Trophoblast cell (in vitro differentiated cells and primary cell): Measurements from ENCODE around the gene CISD3.

ENCODE experiments used
- DNase-seq, 2 donors: peaks; one replicate each; pipeline ENCODE4 v3.0.0-alpha.2; 2016
- H2AFZ ChIP-seq: 2 replicates; pipeline ENCODE4 v1.6.1; 2013; ENCODE audit warnings: low read length, moderate library complexity, mild to moderate bottlenecking; ENCODE audit not compliant: insufficient read depth, poor library complexity
- H2AK5ac ChIP-seq: 2 replicates; pipeline ENCODE4 v1.6.1; 2013; ENCODE audit warnings: mild to moderate bottlenecking, low read length
- H2BK120ac ChIP-seq: 2 replicates; pipeline ENCODE4 v1.6.1; 2013; ENCODE audit warnings: low read length, mild to moderate bottlenecking, moderate library complexity; ENCODE audit not compliant: insufficient read depth, poor library complexity
- H2BK12ac ChIP-seq: 2 replicates; pipeline ENCODE4 v1.6.1; 2013; ENCODE audit warnings: mild to moderate bottlenecking, low read length, moderate library complexity
- H2BK5ac ChIP-seq: 2 replicates; pipeline ENCODE4 v1.6.1; 2013; ENCODE audit warnings: low read length, low read depth, moderate library complexity, mild to moderate bottlenecking; ENCODE audit not compliant: poor library complexity
- H3K14ac ChIP-seq: 2 replicates; pipeline ENCODE4 v1.6.1; 2013; ENCODE audit warnings: mild to moderate bottlenecking, low read length
- H3K18ac ChIP-seq: 2 replicates; pipeline ENCODE4 v1.6.1; 2013; ENCODE audit warnings: mild to moderate bottlenecking, low read length
- H3K23ac ChIP-seq: 2 replicates; pipeline ENCODE4 v1.6.1; 2013; ENCODE audit warnings: low read length
- H3K27ac ChIP-seq: 2 replicates; pipeline ENCODE4 v1.5.1; 2013; ENCODE audit warnings: low read depth, mild to moderate bottlenecking, inconsistent platforms, low read length, moderate library complexity
- H3K27me3 ChIP-seq: 2 replicates; pipeline ENCODE4 v1.6.1; 2013; ENCODE audit warnings: inconsistent platforms, mild to moderate bottlenecking, low read length, moderate library complexity; ENCODE audit not compliant: insufficient read depth
- H3K36me3 ChIP-seq, 2 experiments: 1 replicate in 1 of 2; 2 replicates in 1 of 2; pipeline ENCODE4 v1.6.1; 2013; ENCODE audit warnings: low read length in 2 of 2, mild to moderate bottlenecking in 2 of 2, moderate library complexity in 1 of 2; ENCODE audit not compliant: insufficient read depth in 2 of 2, control insufficient read depth in 1 of 2
- H3K4ac ChIP-seq: 2 replicates; pipeline ENCODE4 v1.6.1; 2013; ENCODE audit warnings: low read depth, mild to moderate bottlenecking, low read length, moderate library complexity
- H3K4me1 ChIP-seq, 2 experiments: 1 replicate in 1 of 2; 2 replicates in 1 of 2; pipeline ENCODE4 v1.6.1; 2013; ENCODE audit warnings: low read length in 2 of 2, mild to moderate bottlenecking in 2 of 2, moderate library complexity in 1 of 2; ENCODE audit not compliant: insufficient read depth in 2 of 2, control insufficient read depth in 1 of 2
- H3K4me2 ChIP-seq: 2 replicates; pipeline ENCODE4 v1.6.1; 2013; ENCODE audit warnings: inconsistent platforms, mild to moderate bottlenecking, low read length, moderate library complexity
- H3K4me3 ChIP-seq: 2 replicates; pipeline ENCODE4 v1.5.1; 2013; ENCODE audit warnings: mild to moderate bottlenecking, low read depth, low read length, inconsistent platforms
- H3K79me1 ChIP-seq: one replicate; pipeline ENCODE4 v1.6.1; 2013; ENCODE audit warnings: low read length
- H3K79me2 ChIP-seq: 2 replicates; pipeline ENCODE4 v1.6.1; 2013; ENCODE audit warnings: low read length, mild to moderate bottlenecking; ENCODE audit not compliant: control insufficient read depth, insufficient read depth, poor library complexity
- H3K9ac ChIP-seq: 2 replicates; pipeline ENCODE4 v1.6.1; 2013; ENCODE audit warnings: mild to moderate bottlenecking, low read length
- H3K9me3 ChIP-seq: 2 replicates; pipeline ENCODE4 v1.6.1; 2013; ENCODE audit warnings: low read depth, mild to moderate bottlenecking, control low read depth, inconsistent platforms, low read length; ENCODE audit not compliant: insufficient read depth
- H4K12ac ChIP-seq: 2 replicates; pipeline ENCODE4 v1.6.1; 2013; ENCODE audit warnings: low read depth, mild to moderate bottlenecking, low read length, moderate library complexity
- H4K8ac ChIP-seq: 2 replicates; pipeline ENCODE4 v1.6.1; 2013; ENCODE audit warnings: low read depth, mild to moderate bottlenecking, low read length, moderate library complexity
- H4K91ac ChIP-seq: one replicate; pipeline ENCODE4 v1.6.1; 2013; ENCODE audit warnings: low read depth, mild to moderate bottlenecking, low read length, moderate library complexity
- WGBS: extraction: QIAGEN DNeasy Blood & Tissue Kit; methylation state at CpG from one replicate; pipeline ENCODE4 v1.1.7; 2013; ENCODE audit warnings: missing lambda C conversion rate; ENCODE audit not compliant: insufficient read length, insufficient coverage; ENCODE audit errors: extremely low coverage; 5-methylcytosine and 5-hydroxymethylcytosine counted together

CISD3 gene

DNA sequence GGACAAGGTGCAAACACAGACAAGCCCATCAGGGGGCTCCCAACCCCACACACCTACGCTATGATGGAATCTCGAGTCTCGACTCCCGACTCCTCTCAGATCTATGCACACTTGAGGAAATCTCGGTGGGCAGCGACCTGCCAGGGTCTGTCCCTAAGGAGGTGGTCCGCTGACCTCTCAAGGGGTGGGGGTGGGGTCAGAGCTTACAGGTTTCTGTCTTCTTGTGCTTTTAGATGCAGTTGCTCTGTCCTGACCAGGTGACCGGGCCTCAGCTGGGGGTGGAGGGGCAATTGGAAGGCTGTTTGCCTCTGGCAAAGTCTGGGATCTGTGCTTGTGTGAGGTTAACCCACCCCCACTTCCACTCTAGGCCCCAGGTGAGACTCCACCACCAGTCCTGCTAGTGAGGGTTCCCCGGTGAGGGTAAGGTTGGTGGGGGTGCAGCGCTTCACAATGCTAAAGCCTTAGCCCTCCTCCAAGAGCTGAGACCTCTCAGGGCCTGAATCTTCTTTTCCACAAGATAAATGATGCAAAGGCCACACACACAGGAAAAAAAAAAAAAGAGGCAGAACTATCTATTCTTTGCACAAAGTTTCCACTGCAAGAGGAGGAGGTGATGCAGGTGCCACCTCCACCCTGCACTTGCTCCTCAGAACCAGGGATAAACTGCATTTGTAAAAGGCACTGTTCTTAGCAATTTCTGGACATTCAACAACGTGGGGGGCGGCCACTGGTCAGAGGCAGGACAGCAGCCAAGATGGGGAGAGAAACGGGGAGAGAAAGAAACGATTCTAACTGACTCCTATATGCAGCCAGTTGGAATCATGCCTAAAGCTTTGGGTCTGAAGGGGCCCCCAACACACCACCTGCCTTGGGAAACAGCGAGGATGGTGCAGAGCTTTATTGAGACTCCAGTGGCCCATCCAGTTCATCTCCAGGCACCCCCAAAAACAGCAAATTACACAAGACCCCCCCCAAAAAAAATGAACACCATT is 4.1 kb downstream of the CISD3 start:
- no peak overlapping the region for H4K12ac ChIP-seq
- H3K4me1 ChIP-seq = peaks cover 0 to 9% of the 10 kb centered on the region in 2 experiments
- no peak overlapping the region for H2BK5ac ChIP-seq
- H2BK12ac ChIP-seq = no peak overlapping the region
- peak in 1 of 2 donors; percentile 18 for DNase-seq
- H3K79me1 ChIP-seq = peaks cover 8% of the 10 kb centered on the region
- no peak overlapping the region for H3K9ac ChIP-seq
- H3K23ac ChIP-seq = no peak overlapping the region
- H3K27ac ChIP-seq = no peak overlapping the region
- H3K9me3 ChIP-seq = no peaks in the 10 kb centered on the region
- no CpG with 5 or more reads among the region's 15 CpGs for WGBS
- no peak overlapping the region for H2AK5ac ChIP-seq
- no peak overlapping the region for H3K14ac ChIP-seq
- H3K4me3 ChIP-seq = no peak overlapping the region
- no peak overlapping the region for H3K18ac ChIP-seq
- H4K91ac ChIP-seq = no peak overlapping the region
- no peak overlapping the region for H3K4ac ChIP-seq
- H2BK120ac ChIP-seq = no peak overlapping the region
- H3K27me3 ChIP-seq = no peaks in the 10 kb centered on the region
- no peak overlapping the region for H2AFZ ChIP-seq
- H3K79me2 ChIP-seq = peaks cover 6% of the 10 kb centered on the region
- H4K8ac ChIP-seq = no peak overlapping the region
- H3K4me2 ChIP-seq = no peak overlapping the region
- peaks cover 52 to 55% of the 10 kb centered on the region in 2 experiments for H3K36me3 ChIP-seq

- no CpG with 5 or more reads among the region's 23 CpGs for WGBS
Observed at GRCh38 chr17:38735161-38735997, 5.2 kb downstream of the CISD3 start.

DNA sequence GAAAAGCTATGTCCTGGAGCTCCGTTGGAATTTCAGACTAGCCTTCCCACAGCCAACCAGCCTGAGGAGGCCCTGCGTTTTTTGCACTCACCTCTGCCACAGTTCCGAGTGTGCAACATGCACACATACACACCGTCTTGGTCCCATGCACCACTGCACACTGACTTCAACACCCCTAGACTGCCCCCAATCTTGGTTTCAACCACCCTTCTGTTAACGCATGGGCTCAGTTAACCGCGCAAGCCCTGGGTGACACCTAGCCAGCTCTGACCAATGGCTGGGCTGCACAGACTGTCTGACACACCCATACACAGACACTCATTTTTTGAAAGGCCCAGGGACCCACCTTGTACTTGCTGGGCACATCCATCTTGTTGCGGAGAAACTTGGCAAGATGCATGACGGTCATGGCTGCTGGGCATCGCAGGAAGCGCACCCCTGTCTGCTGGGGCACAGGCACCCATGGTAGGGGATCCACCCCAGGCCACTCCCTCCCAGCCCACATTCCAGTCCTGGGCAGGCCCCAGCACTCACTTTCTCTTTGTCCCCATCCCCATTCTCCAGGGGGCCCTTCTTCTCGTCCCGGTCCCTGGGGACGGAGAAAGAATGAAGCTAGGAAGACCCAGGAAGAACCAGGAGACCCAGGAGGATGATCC is 8.0 kb downstream of the CISD3 start:
- no CpG with 5 or more reads among the region's 14 CpGs for WGBS
- H3K4me1 ChIP-seq = no peaks in the 10 kb centered on the region
- H2BK120ac ChIP-seq = no peak overlapping the region
- H3K27me3 ChIP-seq = no peaks in the 10 kb centered on the region
- H3K9me3 ChIP-seq = no peaks in the 10 kb centered on the region
- no peak overlapping the region for H3K4me2 ChIP-seq
- H3K4me3 ChIP-seq = peak overlapping the region; percentile 4
- DNase-seq = no peak
- H2BK12ac ChIP-seq = no peak overlapping the region
- no peak overlapping the region for H3K4ac ChIP-seq
- no peak overlapping the region for H3K18ac ChIP-seq
- H4K8ac ChIP-seq = no peak overlapping the region
- no peak overlapping the region for H3K27ac ChIP-seq
- no peak overlapping the region for H2AFZ ChIP-seq
- H4K91ac ChIP-seq = no peak overlapping the region
- no peak overlapping the region for H4K12ac ChIP-seq
- H3K9ac ChIP-seq = no peak overlapping the region
- peaks cover 72 to 73% of the 10 kb centered on the region in 2 experiments for H3K36me3 ChIP-seq
- H3K79me1 ChIP-seq = no peaks in the 10 kb centered on the region
- no peak overlapping the region for H3K23ac ChIP-seq
- H3K79me2 ChIP-seq = peaks cover 4% of the 10 kb centered on the region
- no peak overlapping the region for H3K14ac ChIP-seq
- no peak overlapping the region for H2AK5ac ChIP-seq
- no peak overlapping the region for H2BK5ac ChIP-seq

More at GRCh38 chr17:38735161-38735997, 5.2 kb downstream of the CISD3 start:
- Histone ChIP-seq H2BK120ac (no peak overlapping the region), H2BK12ac (no peak overlapping the region), H3K23ac (no peak overlapping the region), H3K79me2 (peaks cover 3% of the 10 kb centered on the region), H4K8ac (no peak overlapping the region), H3K18ac (no peak overlapping the region), H3K79me1 (peaks cover 3% of the 10 kb centered on the region), H2AFZ (no peak overlapping the region), H4K12ac (no peak overlapping the region), H2AK5ac (no peak overlapping the region), H3K9ac (no peak overlapping the region), H3K4me1 (peaks cover 0 to 5% of the 10 kb centered on the region in 2 experiments), H3K9me3 (no peaks in the 10 kb centered on the region), H3K4me3 (no peak overlapping the region), H3K4ac (no peak overlapping the region), H3K27ac (no peak overlapping the region), H4K91ac (no peak overlapping the region), H3K14ac (no peak overlapping the region), H2BK5ac (no peak overlapping the region), H3K36me3 (peaks cover 62 to 64% of the 10 kb centered on the region in 2 experiments), H3K27me3 (no peaks in the 10 kb centered on the region), H3K4me2 (no peak overlapping the region)
- DNase-seq = peak in 1 of 2 donors; percentile 56

DNA sequence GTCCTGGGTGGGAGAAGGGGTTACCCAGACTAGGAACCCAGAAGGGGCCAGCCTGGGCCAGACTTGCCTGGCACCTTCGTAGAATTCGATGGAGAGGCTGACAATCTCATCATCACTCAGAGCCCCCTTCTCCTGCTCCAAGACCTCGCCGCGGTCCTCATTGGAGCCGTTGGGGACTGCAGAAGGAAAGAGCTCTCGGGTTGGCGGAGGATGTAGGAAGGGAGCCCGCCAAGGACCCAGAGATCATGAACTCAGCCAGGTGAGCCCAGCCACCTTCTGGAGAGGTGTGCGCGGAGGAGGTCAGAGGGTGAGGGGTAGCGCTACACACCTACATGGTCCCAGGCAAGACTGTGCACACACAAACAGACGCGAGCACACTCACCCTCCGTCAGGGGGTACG is 8.5 kb downstream of the CISD3 start:
- WGBS = no CpG with 5 or more reads among the region's 16 CpGs
- H2BK5ac ChIP-seq = no peak overlapping the region
- H2AK5ac ChIP-seq = no peak overlapping the region
- no peaks in the 10 kb centered on the region for H3K79me1 ChIP-seq
- no peak overlapping the region for H3K9ac ChIP-seq
- H3K4ac ChIP-seq = no peak overlapping the region
- H3K4me3 ChIP-seq = no peak overlapping the region
- H3K27me3 ChIP-seq = no peaks in the 10 kb centered on the region
- no peak overlapping the region for H3K14ac ChIP-seq
- no peak overlapping the region for H3K27ac ChIP-seq
- no peak overlapping the region for H3K4me2 ChIP-seq
- H3K18ac ChIP-seq = no peak overlapping the region
- no peak overlapping the region for H2AFZ ChIP-seq
- H3K79me2 ChIP-seq = peaks cover 6% of the 10 kb centered on the region
- no peaks in the 10 kb centered on the region for H3K9me3 ChIP-seq
- no peak overlapping the region for H4K12ac ChIP-seq
- no peak for DNase-seq
- no peak overlapping the region for H3K23ac ChIP-seq
- H3K4me1 ChIP-seq = no peaks in the 10 kb centered on the region
- H4K91ac ChIP-seq = no peak overlapping the region
- no peak overlapping the region for H2BK120ac ChIP-seq
- no peak overlapping the region for H2BK12ac ChIP-seq
- peaks cover 68% of the 10 kb centered on the region in 2 experiments for H3K36me3 ChIP-seq
- H4K8ac ChIP-seq = no peak overlapping the region
